Measurements from ENCODE around the gene DUSP7. TPM values are rescaled to one million over a fixed set of nuclear protein-coding genes. Genes with fewer than 3 reads are reported as not detected.

Gene DUSP7
- total RNA-seq, 1 donor from 2014 or later, result 19.4 TPM

DNA sequence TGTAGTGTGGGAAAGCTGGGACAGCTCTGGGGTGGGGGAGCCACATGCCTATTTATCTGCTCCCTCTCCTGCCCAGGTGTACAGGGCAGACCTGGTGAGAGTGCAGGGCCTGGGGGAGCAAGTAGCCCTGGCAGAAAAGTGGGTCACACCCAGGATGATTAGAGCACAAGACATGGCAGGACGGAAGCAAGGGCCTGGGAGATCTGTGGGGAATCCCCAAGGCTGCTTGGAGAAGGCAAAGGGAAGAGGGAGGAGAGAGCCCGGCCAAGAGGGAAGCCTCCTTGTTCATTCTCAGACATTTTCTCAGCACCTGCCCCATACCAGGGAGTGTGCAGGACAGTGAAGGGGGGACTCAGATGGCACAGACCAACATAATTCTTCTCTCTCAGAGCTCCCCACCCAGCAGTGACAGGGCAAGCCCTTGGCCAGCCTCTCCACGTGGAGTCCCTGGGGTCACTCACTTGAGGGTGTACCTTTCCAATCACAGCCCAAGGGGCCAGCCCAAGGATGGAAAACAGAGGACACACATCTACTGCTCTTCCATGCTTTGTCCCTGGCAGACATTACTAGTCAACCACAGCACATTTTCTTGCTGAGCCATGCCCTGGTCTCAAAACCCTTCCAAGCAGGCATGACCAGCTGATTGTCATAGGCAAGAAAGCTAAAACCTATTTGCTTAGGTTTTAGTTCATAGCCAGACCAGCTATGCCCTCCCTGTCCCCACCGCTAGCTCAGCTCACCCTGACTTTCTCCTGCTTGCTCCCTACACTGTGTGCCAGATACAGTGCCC lies 4.9 kb upstream of the DUSP7 start:
- Mint-ChIP-seq H3K27me3 (ENCODE audit: unreplicated experiment) (no peaks in the 10 kb centered on the region), H3K4me1 (ENCODE audit: unreplicated experiment) (peaks cover 28% of the 10 kb centered on the region), H3K4me3 (ENCODE audit: unreplicated experiment) (no peak overlapping the region), H3K36me3 (ENCODE audit: unreplicated experiment) (no peaks in the 10 kb centered on the region), H3K27ac (ENCODE audit: unreplicated experiment) (no peak overlapping the region), H3K9me3 (ENCODE audit: unreplicated experiment) (no peaks in the 10 kb centered on the region)
- TF ChIP-seq, protein P1, sequence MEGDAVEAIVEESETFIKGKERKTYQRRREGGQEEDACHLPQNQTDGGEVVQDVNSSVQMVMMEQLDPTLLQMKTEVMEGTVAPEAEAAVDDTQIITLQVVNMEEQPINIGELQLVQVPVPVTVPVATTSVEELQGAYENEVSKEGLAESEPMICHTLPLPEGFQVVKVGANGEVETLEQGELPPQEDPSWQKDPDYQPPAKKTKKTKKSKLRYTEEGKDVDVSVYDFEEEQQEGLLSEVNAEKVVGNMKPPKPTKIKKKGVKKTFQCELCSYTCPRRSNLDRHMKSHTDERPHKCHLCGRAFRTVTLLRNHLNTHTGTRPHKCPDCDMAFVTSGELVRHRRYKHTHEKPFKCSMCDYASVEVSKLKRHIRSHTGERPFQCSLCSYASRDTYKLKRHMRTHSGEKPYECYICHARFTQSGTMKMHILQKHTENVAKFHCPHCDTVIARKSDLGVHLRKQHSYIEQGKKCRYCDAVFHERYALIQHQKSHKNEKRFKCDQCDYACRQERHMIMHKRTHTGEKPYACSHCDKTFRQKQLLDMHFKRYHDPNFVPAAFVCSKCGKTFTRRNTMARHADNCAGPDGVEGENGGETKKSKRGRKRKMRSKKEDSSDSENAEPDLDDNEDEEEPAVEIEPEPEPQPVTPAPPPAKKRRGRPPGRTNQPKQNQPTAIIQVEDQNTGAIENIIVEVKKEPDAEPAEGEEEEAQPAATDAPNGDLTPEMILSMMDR (IDR thresholded peaks at IDR 0.05), result no peak
- no peak for DNase-seq (ENCODE audit: extremely low spot score, unreplicated experiment)

DNA sequence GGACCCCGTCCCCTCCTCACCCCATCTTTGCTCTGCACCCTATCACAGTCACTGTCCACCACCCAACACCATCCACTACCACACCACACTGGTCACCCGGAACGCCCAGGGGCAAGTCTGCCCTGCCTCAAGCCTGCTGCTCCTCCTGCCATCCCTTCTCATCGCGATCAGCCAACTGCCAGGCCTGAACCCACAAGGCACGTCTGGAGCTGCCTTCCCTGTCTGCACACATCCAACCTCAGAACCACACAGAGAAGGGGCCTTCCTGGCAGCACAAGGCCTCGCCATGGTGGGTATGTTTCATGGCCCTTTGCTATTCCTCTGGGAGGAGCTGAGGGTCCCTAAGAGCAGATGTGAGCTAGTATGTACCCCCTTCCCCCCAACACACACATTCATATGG lies 3.4 kb upstream of the DUSP7 start:
- Mint-ChIP-seq H3K27ac (ENCODE audit: unreplicated experiment) (no peak overlapping the region), H3K36me3 (ENCODE audit: unreplicated experiment) (no peaks in the 10 kb centered on the region), H3K9me3 (ENCODE audit: unreplicated experiment) (no peaks in the 10 kb centered on the region), H3K4me3 (ENCODE audit: unreplicated experiment) (no peak overlapping the region), H3K27me3 (ENCODE audit: unreplicated experiment) (no peaks in the 10 kb centered on the region), H3K4me1 (ENCODE audit: unreplicated experiment) (peaks cover 30% of the 10 kb centered on the region)
- DNase-seq (ENCODE audit: extremely low spot score, unreplicated experiment), result no peak
- TF ChIP-seq, protein P1 (IDR thresholded peaks at IDR 0.05), result no peak

DNA sequence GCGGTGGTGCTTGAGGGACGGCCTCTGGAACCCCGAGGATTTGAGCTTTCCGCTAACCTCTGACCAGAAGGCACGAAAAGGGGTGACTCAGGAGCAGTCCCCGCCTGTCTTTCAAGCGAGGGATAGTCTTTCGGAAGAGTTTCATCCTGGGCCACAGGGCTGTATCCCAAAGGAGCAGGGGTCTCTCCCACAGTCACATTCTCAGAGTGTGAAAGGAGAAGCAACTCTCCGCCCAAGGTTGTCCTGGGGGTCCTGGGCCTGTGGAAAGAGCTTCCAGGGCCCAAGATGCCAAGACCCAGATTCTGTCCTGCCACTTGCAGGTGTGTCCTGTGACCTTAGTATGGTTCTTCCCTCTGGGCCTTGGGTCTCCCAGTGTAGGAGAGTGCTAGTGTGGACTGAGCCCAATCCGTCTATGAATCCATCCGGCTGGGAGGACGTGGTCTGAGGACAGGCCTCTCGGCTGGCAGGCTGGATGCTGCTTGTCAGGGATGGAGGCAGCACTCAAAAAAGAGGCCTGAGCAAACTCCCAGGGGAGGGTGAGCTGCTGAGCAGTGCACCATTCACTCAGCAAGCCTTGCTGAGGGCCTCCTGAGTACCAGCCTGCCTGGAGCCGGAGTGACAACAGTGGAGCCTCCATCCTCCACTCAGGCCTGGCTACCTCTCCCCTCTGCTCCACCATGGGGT lies 1.6 kb upstream of the DUSP7 start:
- peaks cover 35% of the 10 kb centered on the region for H3K4me1 Mint-ChIP-seq (ENCODE audit: unreplicated experiment)
- DNase-seq (ENCODE audit: extremely low spot score, unreplicated experiment), result no peak
- H3K36me3 Mint-ChIP-seq (ENCODE audit: unreplicated experiment), result peaks cover 8% of the 10 kb centered on the region
- TF ChIP-seq, protein P1 (IDR thresholded peaks at IDR 0.05), result no peak
- no peak overlapping the region for H3K27ac Mint-ChIP-seq (ENCODE audit: unreplicated experiment)
- peak overlapping the region; percentile 80 for H3K4me3 Mint-ChIP-seq (ENCODE audit: unreplicated experiment)
- no peaks in the 10 kb centered on the region for H3K27me3 Mint-ChIP-seq (ENCODE audit: unreplicated experiment)
- H3K9me3 Mint-ChIP-seq (ENCODE audit: unreplicated experiment), result no peaks in the 10 kb centered on the region

DNA sequence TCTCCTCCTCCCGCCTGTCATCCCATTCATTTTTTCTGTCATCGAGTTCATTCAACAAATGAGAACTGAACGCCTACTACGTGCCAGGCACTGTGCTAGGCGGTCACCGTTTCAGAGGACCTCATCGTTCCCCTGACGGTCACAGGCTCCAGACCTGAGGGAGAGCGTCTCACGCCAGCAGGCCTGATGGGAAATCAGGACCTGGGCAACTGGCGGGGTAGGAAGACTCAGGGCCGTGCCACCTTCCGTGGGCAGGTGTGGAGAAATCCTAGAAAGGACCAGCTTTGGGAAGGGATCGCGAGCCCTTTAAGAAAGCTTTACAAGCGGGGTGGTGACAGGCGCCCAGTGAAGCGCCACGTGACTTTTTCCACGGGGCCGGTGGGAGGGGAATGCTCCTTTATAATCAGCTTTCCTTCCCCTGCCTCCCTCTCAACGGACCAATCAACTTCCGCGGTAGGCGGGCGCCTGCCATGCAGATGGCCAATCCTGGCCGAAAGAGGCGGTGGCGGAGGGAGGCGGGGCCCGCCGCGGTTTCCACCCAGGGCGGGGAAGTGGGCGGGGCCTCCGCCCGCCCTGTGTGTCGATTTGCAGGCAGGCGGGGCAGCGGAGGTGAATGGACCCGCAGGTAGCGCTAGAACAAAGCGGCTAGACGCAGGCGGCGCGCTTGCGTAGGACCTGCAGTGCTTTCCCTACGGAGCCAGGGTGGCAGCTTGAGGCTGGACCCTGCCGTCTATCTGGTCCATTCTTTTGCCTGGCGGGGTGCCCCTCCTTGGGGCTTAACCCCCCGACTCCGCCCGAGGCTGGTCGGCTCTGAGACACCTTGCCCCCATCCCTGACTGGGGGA lies 819 bp upstream of the DUSP7 start:
- TF ChIP-seq, protein P1 (IDR thresholded peaks at IDR 0.05), result no peak
- Mint-ChIP-seq H3K27ac (ENCODE audit: unreplicated experiment) (peak overlapping the region; percentile 96), H3K27me3 (ENCODE audit: unreplicated experiment) (no peaks in the 10 kb centered on the region), H3K9me3 (ENCODE audit: unreplicated experiment) (no peaks in the 10 kb centered on the region), H3K36me3 (ENCODE audit: unreplicated experiment) (peaks cover 8% of the 10 kb centered on the region), H3K4me1 (ENCODE audit: unreplicated experiment) (peaks cover 34% of the 10 kb centered on the region), H3K4me3 (ENCODE audit: unreplicated experiment) (peak overlapping the region; percentile 80)
- DNase-seq (ENCODE audit: extremely low spot score, unreplicated experiment), result peak; percentile 99
